Posterior cingulate gyrus (tissue), 11 donors: ENCODE results near the gene MC5R.
"Not testable (repeated sequence)": the region's sequence is repeated elsewhere in the genome, so short reads cannot be mapped to it uniquely, and the experiment has no call there.

Source experiments
- DNase-seq, 10 donors: peaks; one replicate each; pipeline versions ENCODE4 v3.0.0 to v3.0.0-alpha.2; 2020 to 2021; ENCODE audit warnings: mixed read lengths in 3 of 10
- intact Hi-C: fragments of 100-400 bp; cut with DNase I; formaldehyde crosslinking; loops from one replicate; pipeline ENCODE4 v1.15.1; 2023

MC5R gene

GRCh38 chr18:13835202-13835601 is 11.3 kb downstream of the MC5R start:
- no peak for DNase-seq
- intact Hi-C loops: no loop called here

GRCh38 chr18:13836559-13836958 is 12.6 kb downstream of the MC5R start:
- DNase-seq: no peak
- intact Hi-C loops: no loop called here

DNA sequence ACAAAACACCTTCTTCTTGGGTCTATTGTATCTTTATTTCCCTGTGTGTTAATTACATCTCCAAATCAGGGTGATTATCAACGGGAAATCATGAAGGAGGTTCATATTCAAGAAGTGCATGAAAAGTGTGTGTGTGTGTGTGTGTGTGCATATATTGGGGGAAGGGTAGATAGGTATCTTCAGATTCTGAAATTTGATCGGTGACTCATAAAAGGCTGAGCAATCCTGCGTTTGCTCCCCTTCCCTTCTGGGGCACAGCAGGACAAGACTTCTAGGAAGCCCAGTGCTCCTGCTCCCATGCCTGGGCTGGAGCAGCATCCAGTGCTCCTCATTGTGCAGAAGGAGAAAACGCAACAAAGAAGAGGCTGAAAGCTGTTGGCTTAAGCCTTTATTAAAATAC is 25.8 kb downstream of the MC5R start:
- intact Hi-C loops: no loop called here
- DNase-seq: no peak

- intact Hi-C loops, DNase-seq: not testable (repeated sequence)
Measured at GRCh38 chr18:13862898-13863297, 38.9 kb downstream of the MC5R start.

- DNase-seq: peak in 7 of 10 donors; percentile 24 to 88 (median 42)
- intact Hi-C loops: no loop called here
Measured at GRCh38 chr18:13868501-13869271, 44.7 kb downstream of the MC5R start.

- intact Hi-C loops: no loop called here
- peak in 1 of 10 donors; percentile 89 for DNase-seq
Measured at GRCh38 chr18:13871701-13872100, 47.8 kb downstream of the MC5R start.

DNA sequence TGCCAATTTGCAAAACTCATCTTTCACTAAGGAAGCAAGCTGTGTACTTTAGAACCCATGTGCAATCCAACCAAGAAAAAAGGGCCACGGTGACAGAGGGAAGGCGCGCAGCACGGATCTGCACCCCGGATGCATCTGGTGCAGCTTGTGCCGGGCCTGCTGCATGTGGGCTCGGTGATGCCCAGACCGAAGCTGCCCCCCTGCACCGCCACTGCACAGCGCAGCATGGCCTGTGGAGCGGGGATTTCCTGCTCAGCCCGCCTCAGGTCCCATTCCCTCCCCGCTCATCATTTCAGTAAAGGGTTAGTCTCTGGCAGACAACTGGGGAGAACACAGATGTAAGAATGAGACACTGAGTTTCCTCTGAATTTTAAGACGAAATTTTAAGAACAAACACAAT is 48.4 kb downstream of the MC5R start:
- intact Hi-C loops: no loop called here

GRCh38 chr18:13872932-13873331 is 49.0 kb downstream of the MC5R start:
- intact Hi-C loops: no loop called here
- no peak for DNase-seq

More for the DNA sequence above, 48.4 kb downstream of the MC5R start:
- DNase-seq: no peak

DNA sequence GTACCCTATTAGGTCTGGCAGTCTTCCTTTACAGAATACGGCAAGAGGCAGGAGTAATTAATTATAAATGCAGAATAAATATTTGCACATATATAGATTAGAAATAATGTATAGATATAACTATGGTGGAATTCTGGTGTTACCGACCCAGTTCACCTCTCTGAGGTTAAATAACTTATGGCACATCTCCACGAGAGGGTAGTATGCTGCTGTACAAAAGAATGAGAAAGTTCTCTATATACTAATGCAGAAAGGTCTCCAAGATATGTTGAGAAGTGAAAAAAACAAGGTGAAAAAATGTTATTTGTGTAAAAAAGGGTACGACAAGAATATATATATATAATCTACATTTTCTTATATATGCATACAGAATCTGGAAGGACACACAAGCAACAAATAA is 50.6 kb downstream of the MC5R start:
- intact Hi-C loops: no loop called here
- no peak for DNase-seq
